H9 (cell line): ENCODE measurements around the gene WBP1L. TPM values are rescaled to one million over a fixed set of nuclear protein-coding genes. Genes with fewer than 3 reads are reported as not detected.

Experiments used
- DNase-seq: peaks from one replicate; pipeline ENCODE4 v3.0.0-alpha.2; 2017
- H2AFZ ChIP-seq: one replicate; pipeline ENCODE4 v1.6.1; 2013; ENCODE audit warnings: mild to moderate bottlenecking, low read length, control low read depth, moderate library complexity
- H2AK5ac ChIP-seq: 2 replicates; pipeline ENCODE4 v1.6.1; 2013; ENCODE audit warnings: low read length, control low read depth, mixed read lengths; ENCODE audit not compliant: insufficient read length
- H2BK120ac ChIP-seq: one replicate; pipeline ENCODE4 v1.6.1; 2013; ENCODE audit warnings: low read depth, mild to moderate bottlenecking, low read length, control low read depth, inconsistent platforms; ENCODE audit not compliant: poor library complexity, severe bottlenecking
- H2BK12ac ChIP-seq: 2 replicates; pipeline ENCODE4 v1.6.1; 2013; ENCODE audit warnings: low read length, control low read depth, mixed read lengths, low read depth; ENCODE audit not compliant: insufficient read length
- H2BK15ac ChIP-seq: 2 replicates; pipeline ENCODE4 v1.6.1; 2013; ENCODE audit warnings: low read depth, low read length, control low read depth
- H2BK20ac ChIP-seq: one replicate; pipeline ENCODE4 v1.6.1; 2013; ENCODE audit warnings: low read depth, mild to moderate bottlenecking, low read length, control low read depth, inconsistent platforms; ENCODE audit not compliant: poor library complexity, severe bottlenecking
- H2BK5ac ChIP-seq: 2 replicates; pipeline ENCODE4 v1.6.1; 2013; ENCODE audit warnings: low read length, control low read depth, mixed read lengths; ENCODE audit not compliant: insufficient read length
- H3K14ac ChIP-seq: 2 replicates; pipeline ENCODE4 v1.6.1; 2013; ENCODE audit warnings: low read length, control low read depth; ENCODE audit not compliant: insufficient read depth
- H3K18ac ChIP-seq: 2 replicates; pipeline ENCODE4 v1.6.1; 2013; ENCODE audit warnings: low read depth, mild to moderate bottlenecking, mixed read lengths, low read length, control low read depth; ENCODE audit not compliant: insufficient read length
- H3K23ac ChIP-seq: 2 replicates; pipeline ENCODE4 v1.6.1; 2013; ENCODE audit warnings: low read length, control low read depth, mixed read lengths, low read depth; ENCODE audit not compliant: insufficient read length
- H3K23me2 ChIP-seq: 2 replicates; pipeline ENCODE4 v1.6.1; 2013; ENCODE audit warnings: low read depth, mild to moderate bottlenecking, mixed read lengths, low read length, control low read depth; ENCODE audit not compliant: insufficient read length, poor library complexity, severe bottlenecking
- H3K27ac ChIP-seq: 2 replicates; pipeline ENCODE4 v1.5.1; 2013; ENCODE audit warnings: low read length, control low read depth, mixed read lengths, low read depth; ENCODE audit not compliant: insufficient read length
- H3K27me3 ChIP-seq: 2 replicates; pipeline ENCODE4 v1.6.1; 2013; ENCODE audit warnings: low read length, control low read depth, inconsistent platforms; ENCODE audit not compliant: insufficient read depth
- H3K4ac ChIP-seq: 2 replicates; pipeline ENCODE4 v1.6.1; 2013; ENCODE audit warnings: low read depth, mild to moderate bottlenecking, control low read depth, inconsistent platforms, low read length, moderate library complexity
- H3K4me1 ChIP-seq: 2 replicates; pipeline ENCODE4 v1.6.1; 2013; ENCODE audit warnings: low read length, control low read depth, inconsistent platforms; ENCODE audit not compliant: insufficient read depth
- H3K4me2 ChIP-seq: 2 replicates; pipeline ENCODE4 v1.6.1; 2013; ENCODE audit warnings: low read length, control low read depth, mixed read lengths; ENCODE audit not compliant: insufficient read length, insufficient read depth
- H3K56ac ChIP-seq: 2 replicates; pipeline ENCODE4 v1.6.1; 2013; ENCODE audit warnings: low read depth, mild to moderate bottlenecking, mixed read lengths, low read length, control low read depth; ENCODE audit not compliant: insufficient read length
- H3K79me1 ChIP-seq: 2 replicates; pipeline ENCODE4 v1.6.1; 2013; ENCODE audit warnings: low read depth, mild to moderate bottlenecking, moderate library complexity, low read length, control low read depth, inconsistent platforms; ENCODE audit not compliant: insufficient read depth, poor library complexity, severe bottlenecking
- H3K79me2 ChIP-seq: 2 replicates; pipeline ENCODE4 v1.6.1; 2013; ENCODE audit warnings: low read length, control low read depth, inconsistent platforms; ENCODE audit not compliant: insufficient read depth
- H3K9ac ChIP-seq: 2 replicates; pipeline ENCODE4 v1.6.1; 2013; ENCODE audit warnings: low read length, control low read depth, mixed read lengths; ENCODE audit not compliant: insufficient read length; ENCODE audit errors: extremely low read depth
- H3K9me3 ChIP-seq: one replicate; pipeline ENCODE4 v1.6.1; 2013; ENCODE audit warnings: low read depth, low read length, inconsistent platforms; ENCODE audit not compliant: control insufficient read depth
- H3T11ph ChIP-seq: one replicate; pipeline ENCODE4 v1.6.1; 2013; ENCODE audit warnings: mild to moderate bottlenecking, low read length, control low read depth, inconsistent platforms
- H4K20me1 ChIP-seq: one replicate; pipeline ENCODE4 v1.6.1; 2013; ENCODE audit not compliant: control insufficient read depth, insufficient read length, insufficient read depth
- H4K5ac ChIP-seq: 2 replicates; pipeline ENCODE4 v1.6.1; 2013; ENCODE audit warnings: low read depth, mild to moderate bottlenecking, mixed read lengths, low read length, control low read depth; ENCODE audit not compliant: insufficient read length
- H4K8ac ChIP-seq: replicated peaks from 2 replicates; pipeline ENCODE4 v1.6.1; 2013; ENCODE audit warnings: low read length, control low read depth, mixed read lengths, low read depth; ENCODE audit not compliant: insufficient read length
- H4K91ac ChIP-seq: 2 replicates; pipeline ENCODE4 v1.6.1; 2013; ENCODE audit warnings: low read depth, mild to moderate bottlenecking, moderate library complexity, mixed read lengths, low read length, control low read depth; ENCODE audit not compliant: insufficient read length
- H3K27ac Mint-ChIP-seq, 3 experiments: 2 replicates in 2 of 3; 3 replicates in 1 of 3; pipeline ENCODE4 v1.8.0; 2020 to 2021; ENCODE audit warnings: mixed read lengths in 3 of 3, mild to moderate bottlenecking in 1 of 3, moderate library complexity in 1 of 3
- H3K27me3 Mint-ChIP-seq: 2 replicates; pipeline ENCODE4 v1.8.0; 2021; ENCODE audit warnings: low read depth, mild to moderate bottlenecking, moderate library complexity, mixed read lengths
- H3K36me3 Mint-ChIP-seq, 3 experiments: 2 replicates in 2 of 3; 3 replicates in 1 of 3; pipeline ENCODE4 v1.8.0; 2020 to 2021; ENCODE audit warnings: low read depth in 3 of 3, mixed read lengths in 3 of 3; ENCODE audit not compliant: insufficient read depth in 1 of 3
- H3K4me1 Mint-ChIP-seq, 2 experiments: 2 replicates each; pipeline ENCODE4 v1.8.0; 2020; ENCODE audit warnings: mixed read lengths in 2 of 2
- H3K4me3 Mint-ChIP-seq, 2 experiments: 2 replicates in 1 of 2; 3 replicates in 1 of 2; pipeline ENCODE4 v1.8.0; 2020 to 2021; ENCODE audit warnings: mild to moderate bottlenecking in 2 of 2, mixed read lengths in 2 of 2, moderate library complexity in 1 of 2
- H3K9me3 Mint-ChIP-seq, 2 experiments: 2 replicates in 1 of 2; 3 replicates in 1 of 2; pipeline ENCODE4 v1.8.0; 2020; ENCODE audit warnings: mild to moderate bottlenecking in 2 of 2, mixed read lengths in 2 of 2, moderate library complexity in 1 of 2
- WGBS: extraction: QIAGEN DNeasy Blood & Tissue Kit; methylation state at CpG from one replicate; pipeline ENCODE4 v1.1.7; 2013; ENCODE audit warnings: missing lambda C conversion rate, low lambda C conversion rate, mixed read lengths; ENCODE audit not compliant: insufficient read length; ENCODE audit errors: extremely low coverage; 5-methylcytosine and 5-hydroxymethylcytosine counted together
- total RNA-seq: library from RNA; stranded (reverse); gene quantifications from 2 replicates; pipeline ENCODE4 v1.2.1, GENCODE V29; 2021
- TF ChIP-seq, protein P1 (sequence below): fragments of 200-600 bp; sonication (generic); conservative IDR thresholded peaks from 3 replicates; pipeline ENCODE4 v1.8.0; 2021; ENCODE audit warnings: antibody characterized with exemption, mild to moderate bottlenecking

Gene WBP1L
- total RNA-seq, 1 experiment from 2014 or later, result 23.8 TPM

DNA sequence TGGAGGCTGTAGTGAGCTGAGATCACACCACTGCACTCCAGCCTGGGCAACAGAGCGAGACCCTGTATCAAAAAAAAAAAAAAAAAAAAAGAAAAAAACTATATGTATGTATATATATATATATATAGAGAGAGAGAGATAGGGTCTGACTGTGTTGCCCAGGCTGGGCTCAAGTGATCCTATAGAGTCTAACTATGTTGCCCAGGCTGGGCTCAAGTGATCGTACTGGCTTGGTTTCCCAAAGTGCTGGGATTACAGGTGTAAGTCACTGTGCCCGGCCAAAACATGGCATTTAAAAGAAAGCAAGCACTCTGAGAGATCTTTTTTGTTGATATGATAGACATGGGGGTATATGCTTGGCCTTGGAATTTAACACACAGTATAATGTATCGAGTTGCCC lies 73.4 kb downstream of the WBP1L start:
- Histone ChIP-seq H4K91ac (no peak overlapping the region), H4K8ac (no peak overlapping the region), H3K4ac (no peak overlapping the region), H3K27ac (no peak overlapping the region), H3K4me1 (peaks cover 6% of the 10 kb centered on the region), H2AFZ (no peak overlapping the region), H4K5ac (no peak overlapping the region), H3K18ac (no peak overlapping the region), H2BK5ac (no peak overlapping the region), H2BK20ac (no peak overlapping the region), H3K4me2 (no peak overlapping the region), H3K23ac (no peak overlapping the region), H3K79me2 (no peaks in the 10 kb centered on the region), H2BK15ac (no peak overlapping the region), H2BK12ac (no peak overlapping the region), H2BK120ac (no peak overlapping the region), H2AK5ac (no peak overlapping the region), H4K20me1 (no peaks in the 10 kb centered on the region), H3K9me3 (no peaks in the 10 kb centered on the region), H3K23me2 (no peaks in the 10 kb centered on the region), H3K9ac (no peak overlapping the region), H3K27me3 (no peaks in the 10 kb centered on the region), H3K14ac (no peak overlapping the region), H3T11ph (no peak overlapping the region), H3K79me1 (no peaks in the 10 kb centered on the region), H3K56ac (no peak overlapping the region)
- Mint-ChIP-seq H3K27me3 (no peaks in the 10 kb centered on the region), H3K4me3 (no peak overlapping the region), H3K27ac (no peak overlapping the region), H3K36me3 (peaks cover 0 to 20% (median 13%) of the 10 kb centered on the region in 3 experiments; a peak in 5 of 7 replicates), H3K9me3 (no peaks in the 10 kb centered on the region), H3K4me1 (peaks cover 14% of the 10 kb centered on the region in 2 experiments)
- no CpG with 5 or more reads among the region's 4 CpGs for WGBS
- TF ChIP-seq, protein P1, sequence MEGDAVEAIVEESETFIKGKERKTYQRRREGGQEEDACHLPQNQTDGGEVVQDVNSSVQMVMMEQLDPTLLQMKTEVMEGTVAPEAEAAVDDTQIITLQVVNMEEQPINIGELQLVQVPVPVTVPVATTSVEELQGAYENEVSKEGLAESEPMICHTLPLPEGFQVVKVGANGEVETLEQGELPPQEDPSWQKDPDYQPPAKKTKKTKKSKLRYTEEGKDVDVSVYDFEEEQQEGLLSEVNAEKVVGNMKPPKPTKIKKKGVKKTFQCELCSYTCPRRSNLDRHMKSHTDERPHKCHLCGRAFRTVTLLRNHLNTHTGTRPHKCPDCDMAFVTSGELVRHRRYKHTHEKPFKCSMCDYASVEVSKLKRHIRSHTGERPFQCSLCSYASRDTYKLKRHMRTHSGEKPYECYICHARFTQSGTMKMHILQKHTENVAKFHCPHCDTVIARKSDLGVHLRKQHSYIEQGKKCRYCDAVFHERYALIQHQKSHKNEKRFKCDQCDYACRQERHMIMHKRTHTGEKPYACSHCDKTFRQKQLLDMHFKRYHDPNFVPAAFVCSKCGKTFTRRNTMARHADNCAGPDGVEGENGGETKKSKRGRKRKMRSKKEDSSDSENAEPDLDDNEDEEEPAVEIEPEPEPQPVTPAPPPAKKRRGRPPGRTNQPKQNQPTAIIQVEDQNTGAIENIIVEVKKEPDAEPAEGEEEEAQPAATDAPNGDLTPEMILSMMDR, result no peak
- DNase-seq, result no peak
